ENCODE results near the gene MAPKAPK3.

- peak; percentile 92 to 95 (median 93) for TF ChIP-seq CTCF (IDR thresholded peaks at IDR 0.05)
- TF ChIP-seq POLR2A (IDR thresholded peaks at IDR 0.05; ENCODE audit: low read depth) = no peak
Observed at GRCh38 chr3:50572158-50572557, 44.8 kb upstream of the MAPKAPK3 start.

Measured in esophagus muscularis mucosa (tissue), 3 donors.